ENCODE data around the gene COL18A1.

DNA sequence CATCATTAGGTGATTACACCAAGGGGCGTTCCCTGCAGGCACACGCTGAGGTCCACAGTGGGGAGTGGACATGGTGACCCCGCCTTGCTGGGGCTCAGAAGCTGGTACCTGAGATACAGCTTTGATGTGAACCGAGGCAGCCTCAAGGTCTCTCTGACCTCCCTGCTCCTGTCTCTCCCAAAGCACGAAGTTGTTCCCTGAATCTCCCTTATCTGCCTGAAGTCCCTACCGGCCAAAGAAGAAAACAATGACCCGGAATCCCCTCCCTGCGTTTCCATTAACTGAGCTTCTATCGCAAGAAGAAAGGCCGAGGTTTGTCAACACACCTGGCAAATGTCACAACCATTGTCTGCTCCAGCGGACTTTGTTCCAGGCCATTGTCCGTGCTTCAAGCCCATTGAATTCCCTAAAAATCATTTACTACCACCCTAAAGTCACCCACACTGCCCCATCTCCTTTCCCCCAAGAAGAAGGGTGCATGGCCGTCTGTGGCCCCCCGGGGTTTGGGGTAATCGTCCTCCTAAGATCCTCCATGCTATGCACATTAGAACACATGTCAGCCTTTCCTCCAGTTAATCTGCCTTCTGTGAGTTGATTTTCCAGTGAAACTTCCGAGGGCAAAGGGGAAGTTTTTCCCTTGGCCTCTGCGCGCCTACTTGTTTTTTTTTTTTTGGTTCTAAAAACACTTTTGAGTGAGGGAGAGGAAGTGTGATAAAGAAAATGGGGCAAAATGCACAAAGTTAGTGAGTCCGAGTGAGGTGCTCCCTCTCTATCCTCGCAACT is 48.1 kb upstream of the COL18A1 start:
- no peak for TF ChIP-seq POLR2A (IDR thresholded peaks at IDR 0.05)
- TF ChIP-seq, protein P1, sequence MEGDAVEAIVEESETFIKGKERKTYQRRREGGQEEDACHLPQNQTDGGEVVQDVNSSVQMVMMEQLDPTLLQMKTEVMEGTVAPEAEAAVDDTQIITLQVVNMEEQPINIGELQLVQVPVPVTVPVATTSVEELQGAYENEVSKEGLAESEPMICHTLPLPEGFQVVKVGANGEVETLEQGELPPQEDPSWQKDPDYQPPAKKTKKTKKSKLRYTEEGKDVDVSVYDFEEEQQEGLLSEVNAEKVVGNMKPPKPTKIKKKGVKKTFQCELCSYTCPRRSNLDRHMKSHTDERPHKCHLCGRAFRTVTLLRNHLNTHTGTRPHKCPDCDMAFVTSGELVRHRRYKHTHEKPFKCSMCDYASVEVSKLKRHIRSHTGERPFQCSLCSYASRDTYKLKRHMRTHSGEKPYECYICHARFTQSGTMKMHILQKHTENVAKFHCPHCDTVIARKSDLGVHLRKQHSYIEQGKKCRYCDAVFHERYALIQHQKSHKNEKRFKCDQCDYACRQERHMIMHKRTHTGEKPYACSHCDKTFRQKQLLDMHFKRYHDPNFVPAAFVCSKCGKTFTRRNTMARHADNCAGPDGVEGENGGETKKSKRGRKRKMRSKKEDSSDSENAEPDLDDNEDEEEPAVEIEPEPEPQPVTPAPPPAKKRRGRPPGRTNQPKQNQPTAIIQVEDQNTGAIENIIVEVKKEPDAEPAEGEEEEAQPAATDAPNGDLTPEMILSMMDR (IDR thresholded peaks at IDR 0.05): no peak
